ENCODE measurements around the gene PRR5.
"Not testable (repeated sequence)": the region's sequence is repeated elsewhere in the genome, so short reads cannot be mapped to it uniquely, and the experiment has no call there.

The PRR5 gene

GRCh38 chr22:44735518-44736428, 33.8 kb downstream of the PRR5 start:
- DNase-seq (ENCODE audit: low spot score), result peak; percentile 28

GRCh38 chr22:44736581-44737405, 34.8 kb downstream of the PRR5 start:
- no peak for DNase-seq (ENCODE audit: low spot score)

GRCh38 chr22:44737406-44738346, 35.7 kb downstream of the PRR5 start:
- no peak for DNase-seq (ENCODE audit: low spot score)

- DNase-seq (ENCODE audit: low spot score), result no peak
Observed at GRCh38 chr22:44738347-44738715, 36.3 kb downstream of the PRR5 start.

GRCh38 chr22:44739024-44739423, 37.0 kb downstream of the PRR5 start:
- no peak for DNase-seq (ENCODE audit: low spot score)

GRCh38 chr22:44739666-44740065, 37.7 kb downstream of the PRR5 start:
- not testable (repeated sequence) for DNase-seq (ENCODE audit: low spot score)

GRCh38 chr22:44740307-44740706, 38.3 kb downstream of the PRR5 start:
- no peak for DNase-seq (ENCODE audit: low spot score)

GRCh38 chr22:44741929-44742328, 39.9 kb downstream of the PRR5 start:
- no peak for DNase-seq (ENCODE audit: low spot score)

- no peak for DNase-seq (ENCODE audit: low spot score)
Observed at GRCh38 chr22:44743247-44743646, 41.2 kb downstream of the PRR5 start.

GRCh38 chr22:44743804-44744211, 41.8 kb downstream of the PRR5 start:
- no peak for DNase-seq (ENCODE audit: low spot score)

- DNase-seq (ENCODE audit: low spot score), result no peak
Observed at GRCh38 chr22:44745853-44746789, 44.1 kb downstream of the PRR5 start.

GRCh38 chr22:44747784-44748127, 45.8 kb downstream of the PRR5 start:
- not testable (repeated sequence) for DNase-seq (ENCODE audit: low spot score)

GRCh38 chr22:44748524-44748923, 46.5 kb downstream of the PRR5 start:
- DNase-seq (ENCODE audit: low spot score), result no peak

GRCh38 chr22:44750481-44750880, 48.5 kb downstream of the PRR5 start:
- DNase-seq (ENCODE audit: low spot score), result no peak

GRCh38 chr22:44752285-44753188, 50.5 kb downstream of the PRR5 start, which contains the start of gene ARHGAP8:
Gene ARHGAP8 (plus strand): TSS chr22:44752575. CDS start chr22:44786528, 33,953 bp downstream.
- DNase-seq (ENCODE audit: low spot score), result no peak

GRCh38 chr22:44753189-44754042, 51.4 kb downstream of the PRR5 start:
- DNase-seq (ENCODE audit: low spot score), result no peak

- DNase-seq (ENCODE audit: low spot score), result no peak
Observed at GRCh38 chr22:44754998-44755397, 53.0 kb downstream of the PRR5 start.

GRCh38 chr22:44755417-44755816, 53.4 kb downstream of the PRR5 start:
- DNase-seq (ENCODE audit: low spot score), result no peak

- no peak for DNase-seq (ENCODE audit: low spot score)
Observed at GRCh38 chr22:44755956-44756361, 54.0 kb downstream of the PRR5 start.
